Sigmoid colon (tissue), 4 donors: ENCODE results near the gene CACNB2.

Source experiments
- CTCF ChIP-seq, 4 experiments: fragments of 450-650 bp in 3 of 4; fragments of 200-600 bp in 1 of 4; IDR thresholded peaks; one replicate each; pipeline ENCODE4 v1.5.1; 2016 to 2019; ENCODE audit warnings: antibody characterized with exemption in 4 of 4, mild to moderate bottlenecking in 3 of 4, moderate library complexity in 2 of 4
- EP300 ChIP-seq, 4 donors: sonication (generic); formaldehyde crosslinking; IDR thresholded peaks; one replicate each; pipeline ENCODE4 v1.6.1; 2017; ENCODE audit warnings: antibody characterized with exemption in 4 of 4
- POLR2A ChIP-seq, 2 donors: fragments of 450-650 bp; IDR thresholded peaks; one replicate each; pipeline ENCODE4 v1.6.1; 2016; ENCODE audit warnings: antibody characterized with exemption in 2 of 2, mild to moderate bottlenecking in 2 of 2, moderate library complexity in 2 of 2
- POLR2AphosphoS5 ChIP-seq, 4 donors: sonication (generic); formaldehyde crosslinking; IDR thresholded peaks; one replicate each; pipeline ENCODE4 v1.6.1; 2017; ENCODE audit warnings: antibody characterized with exemption in 4 of 4

- no peak for TF ChIP-seq CTCF (IDR thresholded peaks at IDR 0.05)
- no peak for TF ChIP-seq POLR2AphosphoS5 (IDR thresholded peaks at IDR 0.05)
- no peak for TF ChIP-seq POLR2A (IDR thresholded peaks at IDR 0.05)
- TF ChIP-seq EP300 (IDR thresholded peaks at IDR 0.05) = no peak
Observed at GRCh38 chr10:18293536-18294510, 153.6 kb downstream of the CACNB2 start.
